DMS79 (cell line): ENCODE measurements around the gene TLR1.
"Not testable (repeated sequence)": the region's sequence is repeated elsewhere in the genome, so short reads cannot be mapped to it uniquely, and the experiment has no call there.

Source experiments
- DNase-seq: peaks from one replicate; lab custom pipeline; 2025; lab: John Stamatoyannopoulos, UW

The TLR1 gene

GRCh38 chr4:38804654-38805295, at the start of gene TLR1:
TLR1 (minus strand) TSS chr4:38804791; CDS start chr4:38798831, 5,960 bp downstream.
- DNase-seq: no peak

DNA sequence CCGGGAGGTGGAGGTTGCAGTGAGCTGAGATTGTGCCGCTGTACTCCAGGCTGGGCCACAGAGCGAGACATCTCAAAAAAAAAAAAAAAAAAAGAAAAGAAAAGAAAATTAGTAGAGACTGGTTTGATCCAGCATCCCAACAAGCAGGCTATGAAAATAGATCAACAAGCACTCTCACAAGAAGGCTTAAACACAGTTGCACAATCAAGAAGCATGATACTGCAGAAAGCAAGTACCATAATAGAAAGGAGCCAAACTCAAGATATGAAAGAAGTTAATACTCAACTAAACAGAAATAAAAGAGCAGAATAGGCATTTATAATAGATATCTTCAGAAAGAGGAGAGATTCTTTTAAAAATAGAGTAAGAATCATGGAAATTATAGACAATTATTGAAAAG, 41.4 kb upstream of the TLR1 start:
- DNase-seq: no peak

DNA sequence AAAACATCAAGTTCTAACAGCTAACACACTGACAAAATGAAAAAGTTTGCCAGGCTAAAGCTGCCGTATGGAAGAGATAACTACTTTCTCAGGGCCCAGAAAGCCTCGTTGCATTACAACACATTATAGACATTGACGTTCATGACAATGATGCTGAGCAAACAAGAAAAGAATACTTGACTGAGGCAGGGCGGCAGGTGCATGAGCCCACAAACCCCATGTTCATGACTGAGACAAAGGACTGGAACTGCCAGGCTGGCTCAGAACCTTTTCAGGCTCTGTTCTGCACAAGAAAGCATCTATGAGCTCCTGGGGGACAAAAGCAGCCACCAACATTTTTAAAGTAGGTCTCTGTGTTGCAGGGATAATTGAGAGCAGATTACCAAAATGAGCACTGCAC, 38.4 kb upstream of the TLR1 start:
- DNase-seq: no peak

DNA sequence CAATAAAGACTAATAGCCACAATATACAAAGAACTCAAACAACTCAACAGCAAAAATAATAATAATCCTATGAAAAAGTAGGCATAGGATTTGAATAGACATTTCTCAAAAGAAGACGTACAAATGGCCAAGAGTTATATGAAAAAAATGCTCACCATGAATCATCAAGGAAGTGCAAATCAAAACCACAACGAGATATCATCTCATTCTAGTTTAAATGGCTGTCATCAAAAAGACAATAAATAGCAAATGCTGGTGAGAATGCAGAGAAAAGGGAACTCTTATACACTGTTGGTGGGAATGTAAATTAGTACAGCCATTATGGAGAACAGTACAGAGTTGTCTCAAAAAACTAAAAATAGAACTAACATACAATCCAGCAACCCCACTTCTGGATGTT, 33.3 kb upstream of the TLR1 start:
- no peak for DNase-seq

DNA sequence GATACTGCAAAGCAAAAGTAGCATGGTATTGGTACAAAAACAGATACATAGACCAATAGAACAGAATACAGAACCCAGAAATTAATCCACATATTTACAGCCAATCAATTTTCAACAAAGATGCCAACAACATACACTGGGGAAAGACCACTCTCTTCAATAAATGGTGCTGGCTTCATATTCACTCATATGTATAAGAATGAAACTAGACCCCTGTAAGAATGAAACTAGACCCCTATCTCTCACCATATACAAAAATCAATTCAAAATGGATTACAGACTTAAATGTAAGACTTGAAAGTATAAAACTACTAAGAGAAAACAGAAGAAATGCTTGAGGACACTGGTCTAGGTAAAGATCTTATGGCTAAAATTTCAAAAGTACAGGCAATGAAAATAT, 32.7 kb upstream of the TLR1 start:
- DNase-seq: no peak

DNA sequence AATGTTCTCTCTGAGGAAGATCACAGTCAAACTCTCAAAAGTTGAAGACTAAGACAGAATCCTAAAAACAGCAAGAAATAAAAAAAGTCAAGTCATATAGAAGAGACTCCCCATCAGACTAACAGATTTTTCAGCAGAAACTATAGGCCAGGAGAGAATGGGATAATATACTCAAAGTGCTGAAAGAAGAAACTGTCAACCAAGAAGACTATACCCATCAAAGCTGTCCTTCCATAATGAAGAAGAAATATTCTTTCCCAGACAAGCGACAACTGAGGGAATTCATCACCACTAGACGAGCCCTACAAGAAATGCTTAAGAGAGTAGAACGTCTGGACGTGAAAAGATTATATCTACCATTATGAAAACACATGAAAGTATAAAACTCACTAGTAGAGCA, 30.0 kb upstream of the TLR1 start:
- no peak for DNase-seq

DNA sequence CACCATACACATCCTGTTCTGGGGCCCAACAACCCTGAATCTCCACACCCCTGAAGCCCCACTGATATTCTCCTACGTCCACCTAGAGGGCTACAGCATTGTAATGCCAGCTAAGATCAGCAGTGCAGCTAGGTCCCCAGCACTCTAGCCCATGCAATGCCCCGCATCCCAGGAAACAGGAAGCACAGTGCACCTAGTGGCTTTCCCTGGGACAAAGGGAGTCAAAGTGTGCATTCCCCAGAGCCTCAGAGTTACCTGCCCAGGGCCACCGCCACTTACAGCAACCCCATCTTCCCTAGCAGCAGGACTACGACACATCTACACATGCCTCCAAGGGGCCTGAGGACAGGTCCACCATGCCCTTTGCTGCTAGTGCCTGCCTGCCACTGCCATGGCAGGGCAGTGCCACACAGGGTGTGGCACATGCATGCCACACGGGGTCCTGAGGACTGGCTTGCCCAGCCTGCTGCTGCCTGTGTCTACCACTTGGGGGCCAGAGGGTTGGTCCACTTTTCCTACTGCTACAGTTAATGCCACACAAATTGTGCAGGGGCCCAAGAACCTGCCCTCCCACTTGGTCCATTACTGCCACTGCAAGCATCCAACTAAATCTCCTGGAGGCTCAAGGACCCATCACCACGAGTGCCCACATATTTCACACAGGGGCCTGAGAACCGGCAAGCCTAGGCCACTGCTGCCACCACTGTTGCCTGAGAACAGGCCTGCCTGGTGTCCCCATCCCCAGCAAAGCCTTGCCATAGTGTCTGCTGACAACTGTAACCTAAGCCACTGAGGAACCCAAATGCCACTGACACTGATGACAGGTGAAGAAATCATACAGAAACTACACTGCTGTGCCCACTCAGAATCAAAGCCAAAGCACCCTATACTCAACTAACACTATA, 28.3 kb upstream of the TLR1 start:
- no peak for DNase-seq

GRCh38 chr4:38832206-38832605, 27.6 kb upstream of the TLR1 start:
- no peak for DNase-seq

DNA sequence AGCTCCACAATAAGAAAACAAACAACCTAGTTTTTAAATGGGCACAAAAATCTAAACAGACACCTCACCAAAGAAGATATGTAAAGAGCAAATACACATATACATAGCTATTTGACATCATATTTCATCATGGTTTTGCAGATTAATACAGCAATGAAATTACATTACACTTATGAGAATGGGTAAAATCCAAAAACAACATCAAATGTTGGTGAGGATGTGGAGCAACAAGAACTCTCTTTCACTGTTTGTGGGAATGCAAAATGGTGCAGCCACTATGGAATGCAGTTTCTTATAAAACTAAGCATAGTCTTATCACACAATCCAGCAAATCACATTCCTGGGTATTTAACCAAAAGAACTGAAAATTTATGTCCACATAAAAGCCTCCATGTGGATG, 27.1 kb upstream of the TLR1 start:
- no peak for DNase-seq

- no peak for DNase-seq
Observed at GRCh38 chr4:38829237-38829636, 24.6 kb upstream of the TLR1 start.

- no peak for DNase-seq
Observed at GRCh38 chr4:38823766-38824165, 19.2 kb upstream of the TLR1 start.

- no peak for DNase-seq
Observed at GRCh38 chr4:38822748-38823303, 18.2 kb upstream of the TLR1 start.

DNA sequence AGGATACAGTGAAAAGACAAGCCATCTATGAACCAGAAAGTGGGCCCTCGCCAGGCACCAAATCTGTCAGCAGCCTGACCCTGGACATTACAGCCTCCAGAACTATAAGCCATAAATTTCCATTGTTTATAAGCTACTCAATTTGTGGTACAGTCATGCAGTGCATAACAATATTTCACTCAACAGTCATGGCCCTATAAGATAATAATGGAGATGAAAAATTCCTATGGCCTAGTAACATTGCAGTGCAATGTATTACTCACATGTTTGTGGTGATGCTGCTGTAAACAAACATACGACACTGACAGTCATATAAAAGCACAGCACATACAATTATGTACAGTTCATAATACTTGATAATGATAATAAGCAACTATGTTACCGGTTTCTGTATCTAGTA, 17.1 kb upstream of the TLR1 start:
- no peak for DNase-seq

DNA sequence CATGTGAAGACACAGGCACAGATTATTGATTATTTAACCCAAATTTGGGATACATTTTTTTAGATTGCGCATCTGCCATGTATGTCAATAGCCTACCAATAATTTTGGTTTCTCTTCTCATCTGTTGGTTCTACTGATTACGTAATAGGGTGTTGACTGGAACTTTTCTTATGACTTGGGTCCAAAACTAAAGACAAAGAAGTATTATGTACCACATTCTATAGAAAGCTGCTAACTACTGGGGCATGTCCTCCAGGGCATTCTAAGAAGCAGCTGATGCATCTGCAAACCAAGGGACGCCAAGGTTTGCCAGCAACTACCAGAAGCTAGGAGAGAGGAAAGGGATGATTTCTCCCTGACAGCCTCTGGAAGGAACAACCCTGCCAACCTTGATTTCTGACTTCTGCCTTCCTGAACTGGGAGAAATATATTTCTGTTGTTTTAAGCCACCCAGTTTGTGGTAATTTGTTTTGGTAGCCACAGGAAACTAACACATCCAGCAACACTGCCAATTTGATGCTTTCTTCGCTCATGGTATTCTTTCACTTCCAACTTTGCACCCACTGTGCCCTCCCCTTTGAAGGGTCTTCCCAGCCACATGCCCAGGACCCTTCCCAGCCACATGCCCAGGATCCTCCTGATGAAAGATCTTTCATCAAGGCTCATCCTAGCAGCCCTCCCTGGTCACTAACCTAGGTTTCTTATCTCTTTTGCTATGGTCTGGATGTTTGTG, 15.9 kb upstream of the TLR1 start:
- no peak for DNase-seq

GRCh38 chr4:38819569-38819968, 15.0 kb upstream of the TLR1 start:
- no peak for DNase-seq

GRCh38 chr4:38818441-38818976, 13.9 kb upstream of the TLR1 start:
- DNase-seq: no peak

DNA sequence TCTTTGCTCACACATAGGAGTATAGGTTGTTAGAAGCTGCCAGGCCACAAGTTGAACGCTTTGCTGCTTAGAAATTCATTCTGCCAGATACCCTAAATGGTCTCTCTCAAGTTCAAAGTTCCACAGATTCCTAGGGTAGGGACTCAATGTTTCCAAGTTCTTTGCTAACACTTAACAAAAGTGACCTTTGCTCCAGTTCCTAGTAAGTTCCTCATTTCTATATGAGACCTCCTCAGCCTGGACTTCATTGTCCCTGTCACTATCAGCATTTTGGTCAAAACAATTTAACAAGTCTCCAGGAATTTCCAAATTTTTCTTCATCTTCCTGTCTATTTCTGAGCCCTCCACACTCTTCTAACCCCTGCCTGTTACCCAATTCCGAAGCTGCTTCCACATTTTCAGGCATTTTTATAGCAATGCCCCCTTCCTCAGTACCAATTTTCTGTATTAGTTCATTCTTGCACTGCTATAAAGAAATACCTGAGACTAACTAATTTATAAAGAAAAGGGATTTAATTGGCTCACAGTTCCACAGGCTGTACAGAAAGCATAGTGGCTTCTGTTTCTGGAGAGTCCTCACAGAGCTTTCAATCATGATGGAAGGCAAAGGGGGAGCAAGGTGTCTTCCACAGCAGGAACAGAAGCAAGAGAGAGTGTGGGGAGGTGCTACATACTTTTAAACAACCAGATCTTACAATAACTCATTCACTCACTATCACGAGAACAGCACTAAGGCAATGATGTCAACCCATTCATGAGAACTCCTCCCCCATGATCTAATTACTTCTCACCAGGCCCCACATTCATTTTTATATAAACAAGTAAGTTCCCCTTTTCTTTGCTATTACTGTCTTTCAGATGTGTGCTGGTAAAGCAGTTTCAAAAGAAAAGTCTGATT, 11.5 kb upstream of the TLR1 start:
- DNase-seq: no peak

DNA sequence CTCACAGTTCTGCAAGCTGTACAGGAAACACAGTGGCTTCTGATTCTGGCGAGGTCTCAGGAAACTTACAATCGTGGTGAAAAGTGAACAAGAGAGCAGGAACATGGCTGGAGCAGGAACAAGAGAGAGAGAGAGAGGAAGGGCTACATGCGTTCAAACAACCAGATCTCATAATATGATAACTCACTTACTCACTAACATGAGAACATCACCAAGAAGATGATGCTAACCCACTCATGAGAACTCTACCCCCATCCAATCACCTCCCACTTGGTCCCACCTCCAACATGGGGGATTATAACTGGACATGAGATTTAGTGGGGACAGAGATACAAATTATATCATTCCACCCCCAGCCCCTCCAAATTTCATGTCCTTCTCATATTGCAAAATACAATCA, 9.8 kb upstream of the TLR1 start:
- DNase-seq: no peak

DNA sequence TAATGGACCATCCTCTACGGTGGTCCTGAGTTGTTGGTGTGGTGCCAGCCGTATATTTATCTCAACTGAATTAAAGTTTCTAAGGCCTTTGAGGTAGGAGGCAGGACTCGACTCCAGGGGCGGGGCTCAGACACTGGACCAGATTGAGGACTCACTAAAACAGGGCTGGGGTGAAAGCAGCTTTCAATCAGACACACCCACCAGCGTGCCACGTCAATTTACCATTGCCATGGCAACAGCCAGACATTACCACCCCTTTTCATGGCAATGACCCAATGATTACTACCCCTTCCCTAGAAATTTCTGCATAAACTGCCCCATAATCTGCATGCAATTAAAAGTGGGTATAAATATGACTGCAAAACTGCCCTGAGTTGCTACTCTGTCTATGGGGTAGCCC, 6.7 kb upstream of the TLR1 start:
- DNase-seq: no peak

GRCh38 chr4:38807462-38807861, 2.9 kb upstream of the TLR1 start:
- not testable (repeated sequence) for DNase-seq

DNA sequence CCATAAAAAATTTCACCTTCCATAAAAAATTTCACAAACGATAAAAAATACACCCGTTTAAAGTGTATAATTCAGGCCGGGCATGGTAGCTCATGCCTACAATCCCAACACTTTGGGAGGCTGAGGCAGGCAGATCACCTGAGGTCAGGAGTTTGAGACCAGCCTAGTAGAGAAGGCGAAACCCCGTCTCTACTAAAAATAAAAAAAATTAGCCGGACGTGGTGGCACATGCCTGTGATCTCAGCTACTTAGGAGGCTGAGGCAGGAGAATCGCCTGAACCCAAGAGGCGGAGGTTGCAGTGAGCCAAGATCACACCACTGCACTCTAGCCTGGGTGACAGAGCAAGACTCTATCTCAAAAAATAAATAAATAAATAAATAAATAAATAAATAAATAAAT, 1.7 kb upstream of the TLR1 start:
- DNase-seq: not testable (repeated sequence)
